Measurements from ENCODE around the gene ACTRT2. TPM values are rescaled to one million over a fixed set of nuclear protein-coding genes. Genes with fewer than 3 reads are reported as not detected.
A peak's percentile ranks its signal among the peaks of the same experiment; 100 is the strongest.

Gene ACTRT2
- total and polyA plus RNA-seq, 9 donors, result not detected

DNA sequence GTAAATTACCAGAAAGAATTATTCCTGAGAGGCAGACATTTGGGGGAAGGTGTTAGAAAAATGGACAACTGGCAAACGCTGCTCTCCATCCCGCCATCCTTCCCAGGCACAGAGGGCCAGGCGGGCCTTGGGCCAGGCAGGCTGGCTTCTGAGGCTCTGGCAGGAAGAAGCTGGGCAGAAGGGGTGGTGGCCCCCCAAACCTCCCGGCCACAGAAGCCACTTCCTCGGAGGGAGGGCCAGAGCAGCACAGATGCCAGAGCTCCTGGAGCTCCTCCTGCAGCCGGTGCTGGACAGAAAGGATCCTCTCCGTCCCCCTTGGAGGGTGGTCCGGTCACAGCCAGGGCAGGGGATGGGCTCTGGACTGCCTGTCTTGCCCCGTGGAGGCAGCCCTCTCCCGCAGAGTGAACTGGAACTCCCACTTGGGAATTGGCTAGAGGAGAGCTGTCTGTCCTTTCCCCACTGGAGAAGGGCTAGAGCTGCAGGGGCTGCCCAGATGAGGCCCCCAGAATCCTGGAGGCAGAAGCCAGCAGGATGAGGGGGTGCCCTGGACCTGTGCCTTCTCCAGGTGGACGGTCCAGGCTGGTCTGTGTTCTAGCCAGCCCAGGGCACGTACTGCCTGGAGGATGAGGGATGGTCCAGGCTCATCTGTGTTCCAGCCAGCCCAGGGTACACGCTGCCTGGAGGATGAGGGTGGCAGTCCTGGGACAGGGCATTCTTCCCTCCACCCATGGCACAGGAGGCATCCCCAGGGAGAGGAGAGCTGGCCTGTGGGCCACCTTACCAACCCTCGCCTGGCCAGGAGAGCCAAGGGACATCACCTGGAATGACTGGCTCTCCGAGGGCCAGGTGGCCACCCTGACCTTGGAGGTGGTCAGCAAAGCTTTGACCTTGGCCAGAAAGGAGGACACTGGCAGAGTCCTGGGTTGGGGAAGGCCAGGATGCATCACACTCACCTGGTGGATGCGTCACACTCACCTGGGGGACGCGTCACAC is 47.4 kb upstream of the ACTRT2 start:
- 42 to 47% (median 45%) methylated on average over 14 to 18 of the region's 18 CpGs for WGBS, 3 donors
- intact Hi-C loops (cut with DNase I), result no loop called here
- peak in 1 of 5 donors; percentile 7 for DNase-seq
- H3K9me3 ChIP-seq, result no peaks in the 10 kb centered on the region
- no peaks in the 10 kb centered on the region for H3K36me3 ChIP-seq
- peaks cover 6% of the 10 kb centered on the region for H3K4me1 ChIP-seq (ENCODE audit: insufficient read depth)
- H3K27me3 ChIP-seq, result no peaks in the 10 kb centered on the region
- TF ChIP-seq EP300 (IDR thresholded peaks at IDR 0.05) (no peak), CTCF (IDR thresholded peaks at IDR 0.05) (no peak), POLR2A (IDR thresholded peaks at IDR 0.05) (no peak)
- H3K27ac ChIP-seq, result no peak overlapping the region
- no peak overlapping the region for H3K4me3 ChIP-seq

GRCh38 chr1:2974701-2975301 is 46.5 kb upstream of the ACTRT2 start:
- DNase-seq, result peak in 1 of 5 donors; percentile 9
- H3K4me1 ChIP-seq (ENCODE audit: insufficient read depth), result peaks cover 6% of the 10 kb centered on the region
- no peaks in the 10 kb centered on the region for H3K27me3 ChIP-seq
- WGBS, 3 donors, result 78 to 86% (median 79%) methylated on average over 15 to 18 of the region's 18 CpGs
- H3K27ac ChIP-seq, result no peak overlapping the region
- H3K36me3 ChIP-seq, result no peaks in the 10 kb centered on the region
- no peak overlapping the region for H3K4me3 ChIP-seq
- no peak for TF ChIP-seq POLR2A (IDR thresholded peaks at IDR 0.05)
- TF ChIP-seq CTCF (IDR thresholded peaks at IDR 0.05), result no peak
- TF ChIP-seq EP300 (IDR thresholded peaks at IDR 0.05), result no peak
- no peaks in the 10 kb centered on the region for H3K9me3 ChIP-seq
- intact Hi-C loops (cut with DNase I), result no loop called here

GRCh38 chr1:2975466-2976179 is 45.6 kb upstream of the ACTRT2 start:
- no peak overlapping the region for H3K27ac ChIP-seq
- H3K27me3 ChIP-seq, result no peaks in the 10 kb centered on the region
- H3K4me1 ChIP-seq (ENCODE audit: insufficient read depth), result peaks cover 6% of the 10 kb centered on the region
- peak in 1 of 5 donors; percentile 8 for DNase-seq
- TF ChIP-seq CTCF (IDR thresholded peaks at IDR 0.05) (no peak), EP300 (IDR thresholded peaks at IDR 0.05) (no peak), POLR2A (IDR thresholded peaks at IDR 0.05) (no peak)
- H3K4me3 ChIP-seq, result no peak overlapping the region
- intact Hi-C loops (cut with DNase I), result no loop called here
- 40 to 43% (median 40%) methylated on average over 19 of the region's 19 CpGs for WGBS, 3 donors
- no peaks in the 10 kb centered on the region for H3K9me3 ChIP-seq
- H3K36me3 ChIP-seq, result no peaks in the 10 kb centered on the region

- 57 to 62% (median 58%) methylated on average over 6 of the region's 6 CpGs for WGBS, 3 donors
- H3K36me3 ChIP-seq, result no peaks in the 10 kb centered on the region
- peaks cover 6% of the 10 kb centered on the region for H3K4me1 ChIP-seq (ENCODE audit: insufficient read depth)
- intact Hi-C loops (cut with DNase I), result no loop called here
- no peaks in the 10 kb centered on the region for H3K27me3 ChIP-seq
- no peak overlapping the region for H3K4me3 ChIP-seq
- H3K9me3 ChIP-seq, result no peaks in the 10 kb centered on the region
- peak in 1 of 5 donors; percentile 2 for DNase-seq
- no peak overlapping the region for H3K27ac ChIP-seq
- TF ChIP-seq EP300 (IDR thresholded peaks at IDR 0.05), result no peak
- no peak for TF ChIP-seq POLR2A (IDR thresholded peaks at IDR 0.05)
These were observed 45.1 kb upstream of the ACTRT2 start for GRCh38 chr1:2976180-2976562.
